ENCODE measurements around the gene ADAMTSL2.

The ADAMTSL2 gene

DNA sequence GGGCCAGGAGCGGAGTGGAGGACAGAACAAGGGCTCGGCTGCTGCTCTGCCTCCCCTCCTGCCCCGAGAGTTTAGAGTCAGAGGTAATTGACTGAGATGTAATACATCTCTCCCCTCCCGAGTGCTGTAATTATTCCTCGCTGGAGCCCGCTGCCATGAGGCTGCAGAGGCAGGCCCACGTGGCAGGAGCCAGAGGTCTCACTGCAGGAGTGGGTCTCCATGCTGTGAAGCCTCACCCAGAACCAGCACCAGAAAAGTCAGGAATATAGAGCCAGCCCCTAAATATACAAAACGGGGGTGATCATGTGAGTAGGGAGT, 72.2 kb downstream of the ADAMTSL2 start:
- DNase-seq (ENCODE audit: low read depth), result no peak

DNA sequence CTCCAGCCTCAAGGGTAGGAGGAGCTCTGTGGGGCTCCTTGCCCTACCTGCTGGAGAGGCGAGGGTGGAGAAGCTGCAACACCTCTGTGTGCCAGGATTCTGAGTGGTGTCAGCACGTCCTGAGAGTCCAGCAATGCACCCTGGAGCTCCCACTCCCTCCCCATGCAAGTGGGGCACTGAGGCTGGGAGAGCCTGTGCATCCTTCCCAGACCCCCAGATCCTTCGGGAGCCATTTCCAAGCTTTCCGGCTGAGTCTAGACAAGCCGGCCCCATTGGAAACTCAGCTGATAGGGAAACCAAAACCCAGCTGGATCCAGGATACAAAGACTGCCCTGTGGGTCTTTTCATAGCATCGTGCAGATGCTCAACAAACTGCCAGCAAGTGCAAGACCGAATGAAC, 72.9 kb downstream of the ADAMTSL2 start:
- no peak for DNase-seq (ENCODE audit: low read depth)

DNA sequence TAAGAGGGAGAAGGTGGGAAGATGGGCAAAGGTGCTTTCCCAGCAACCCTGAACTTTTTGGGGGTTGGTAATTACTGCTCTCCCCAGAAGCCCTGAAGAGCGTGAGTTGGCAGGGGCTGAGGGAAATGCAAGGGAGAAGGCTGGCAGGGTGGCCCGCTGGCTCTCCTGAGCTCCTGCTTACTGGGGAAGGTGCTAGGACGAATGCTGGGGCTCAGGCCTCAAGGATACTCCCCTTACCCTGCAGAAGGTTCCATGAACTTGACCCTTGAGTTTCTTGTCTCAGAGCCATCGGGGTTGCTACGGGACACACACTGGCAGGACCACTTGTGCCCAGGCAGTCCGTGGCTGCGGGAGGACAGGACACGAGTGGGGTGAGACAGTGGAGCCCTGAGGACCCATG, 73.5 kb downstream of the ADAMTSL2 start:
- DNase-seq (ENCODE audit: low read depth), result no peak

GRCh38 chr9:133608382-133608781, 73.9 kb downstream of the ADAMTSL2 start:
- DNase-seq (ENCODE audit: low read depth), result no peak

DNA sequence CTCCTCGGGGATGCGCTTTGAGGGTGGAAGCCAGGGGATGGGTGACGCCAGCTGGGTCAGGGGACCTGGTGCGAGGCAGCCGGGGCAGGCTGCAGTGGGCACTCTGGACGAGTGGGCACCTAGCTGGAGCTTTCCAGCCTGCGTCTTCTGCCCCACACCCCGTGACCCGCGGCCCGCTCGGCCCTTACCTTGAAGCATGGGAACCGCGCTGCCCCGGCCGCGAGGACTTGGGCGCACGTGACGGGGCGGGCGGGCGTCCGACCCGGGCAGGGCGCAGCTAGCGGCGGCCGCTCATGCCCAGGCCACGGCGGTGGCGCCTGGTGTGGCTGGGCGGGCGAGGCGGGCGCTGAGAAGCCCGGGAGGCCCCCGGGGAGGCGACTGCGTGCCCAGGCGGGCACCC, 74.4 kb downstream of the ADAMTSL2 start:
- DNase-seq (ENCODE audit: low read depth), result no peak

- no peak for DNase-seq (ENCODE audit: low read depth)
Measured at GRCh38 chr9:133609311-133610098, 75.0 kb downstream of the ADAMTSL2 start, which contains the start of gene FAM163B. Gene FAM163B, minus strand, starts transcription at chr9:133609389. Its CDS starts 29,166 bp downstream, at chr9:133580223.

- DNase-seq (ENCODE audit: low read depth), result no peak
Measured at GRCh38 chr9:133610845-133611244, 76.3 kb downstream of the ADAMTSL2 start.

DNA sequence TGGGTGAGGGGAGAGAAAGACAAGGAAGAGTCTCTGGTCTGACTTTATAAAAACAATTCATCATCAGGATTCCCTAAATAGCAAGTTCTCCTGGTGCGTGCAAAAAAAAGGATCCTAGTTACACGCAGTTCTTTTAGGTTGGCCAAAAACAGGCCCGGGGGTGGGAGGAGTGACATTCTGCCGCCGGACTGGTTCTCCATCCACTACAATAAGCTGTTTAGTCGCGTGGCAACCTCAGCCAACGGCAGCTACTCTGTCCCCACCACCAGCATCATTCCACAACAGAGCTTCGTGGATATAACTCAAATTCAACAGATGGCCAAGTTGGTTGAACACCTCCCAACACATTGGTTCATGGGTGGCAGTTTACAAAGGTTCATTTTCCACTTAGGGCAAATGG, 77.5 kb downstream of the ADAMTSL2 start:
- no peak for DNase-seq (ENCODE audit: low read depth)

- no peak for DNase-seq (ENCODE audit: low read depth)
Measured at GRCh38 chr9:133612816-133613215, 78.3 kb downstream of the ADAMTSL2 start.

DNA sequence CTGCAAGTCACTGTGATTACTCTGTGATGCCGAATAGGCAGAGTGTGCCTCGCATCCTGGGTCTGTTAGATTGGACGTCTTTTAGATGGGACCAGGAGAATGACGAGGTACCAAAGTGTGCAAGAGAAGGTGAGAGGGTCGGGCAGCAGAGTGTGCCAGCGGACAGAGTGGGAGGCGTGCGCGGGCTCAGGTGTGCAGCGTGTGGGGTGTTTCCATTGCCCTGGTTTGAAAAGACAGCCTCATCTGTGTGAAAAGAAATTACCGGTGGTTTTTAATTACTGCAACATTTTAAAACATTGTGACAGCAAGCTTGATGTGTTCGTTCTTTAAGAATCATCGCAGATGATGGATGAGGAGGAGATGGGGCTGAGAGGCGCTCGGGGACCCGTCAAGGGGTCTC, 78.9 kb downstream of the ADAMTSL2 start:
- DNase-seq (ENCODE audit: low read depth), result no peak

DNA sequence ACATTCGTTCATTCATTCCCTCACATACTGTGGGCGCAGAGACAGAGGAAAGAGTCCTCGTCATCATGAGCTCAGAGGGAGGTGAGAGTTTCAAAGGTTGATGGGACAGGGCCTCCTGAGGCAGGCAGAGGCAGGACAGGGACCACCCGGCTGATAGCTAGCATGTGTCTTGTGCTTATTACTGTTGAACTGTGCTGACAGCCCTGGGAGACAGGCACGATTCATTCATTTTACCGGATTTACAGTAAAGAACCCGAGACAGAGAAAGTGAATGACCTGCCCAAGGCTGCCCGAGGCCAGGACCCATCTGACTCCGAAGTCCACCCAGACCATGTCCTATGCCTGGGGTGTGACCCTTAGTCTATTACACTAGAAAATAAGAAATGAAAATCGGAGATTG, 79.6 kb downstream of the ADAMTSL2 start:
- no peak for DNase-seq (ENCODE audit: low read depth)

- DNase-seq (ENCODE audit: low read depth), result no peak
Measured at GRCh38 chr9:133614678-133615077, 80.2 kb downstream of the ADAMTSL2 start.

DNA sequence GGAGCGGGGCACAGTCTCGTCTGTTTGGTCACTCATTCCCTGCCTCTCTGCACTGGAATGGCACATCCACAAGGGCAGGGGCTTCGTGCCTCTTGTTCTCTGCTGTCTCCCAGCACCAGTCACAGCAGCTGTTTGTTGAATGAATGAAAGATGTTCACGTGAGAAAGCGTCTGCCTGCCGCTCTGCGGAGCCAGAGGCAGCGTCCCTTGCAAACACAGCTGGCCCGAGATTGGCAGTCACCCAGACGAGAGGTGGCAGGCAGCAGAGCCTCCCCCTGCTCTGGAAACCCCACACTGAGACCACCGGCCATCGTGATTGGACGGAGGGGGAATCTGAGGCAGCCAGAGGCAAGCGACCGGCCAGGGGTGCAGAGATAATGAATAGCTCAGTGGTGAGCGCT, 80.7 kb downstream of the ADAMTSL2 start:
- no peak for DNase-seq (ENCODE audit: low read depth)

- no peak for DNase-seq (ENCODE audit: low read depth)
Measured at GRCh38 chr9:133615606-133616188, 81.2 kb downstream of the ADAMTSL2 start.

- no peak for DNase-seq (ENCODE audit: low read depth)
Measured at GRCh38 chr9:133616643-133617405, 82.3 kb downstream of the ADAMTSL2 start.

- no peak for DNase-seq (ENCODE audit: low read depth)
Measured at GRCh38 chr9:133618726-133619125, 84.2 kb downstream of the ADAMTSL2 start.

GRCh38 chr9:133619791-133620190, 85.3 kb downstream of the ADAMTSL2 start:
- DNase-seq (ENCODE audit: low read depth), result peak; percentile 50

DNA sequence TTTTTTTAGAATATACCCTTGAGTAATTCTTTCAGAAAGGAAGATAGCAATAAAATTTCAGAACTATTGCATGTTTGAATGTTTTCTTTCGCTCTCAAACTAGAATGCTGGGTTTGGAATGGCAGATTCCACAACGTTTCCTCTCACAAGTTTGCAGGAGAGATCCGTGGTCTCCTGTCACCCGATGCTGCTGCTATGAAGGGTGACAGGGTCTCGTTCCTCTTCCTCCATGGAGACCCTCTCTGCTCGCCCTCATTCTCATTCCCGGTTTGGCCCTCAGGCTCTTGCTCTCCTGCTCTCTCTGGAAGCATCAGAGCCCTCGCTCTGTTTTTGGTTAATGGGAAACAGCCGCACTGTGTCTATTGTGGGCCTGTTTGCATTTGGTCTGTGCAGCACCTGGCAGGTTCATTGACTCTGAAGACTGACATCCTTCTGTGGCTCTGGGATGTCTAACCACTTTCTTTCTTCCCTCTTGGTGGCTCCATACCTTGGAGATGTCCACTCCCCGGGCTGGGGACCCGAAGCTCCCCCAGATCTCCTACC, 87.3 kb downstream of the ADAMTSL2 start:
- no peak for DNase-seq (ENCODE audit: low read depth)

GRCh38 chr9:133622555-133622954, 88.1 kb downstream of the ADAMTSL2 start:
- no peak for DNase-seq (ENCODE audit: low read depth)
